ENCODE measurements around the gene MAP4K4.
"Not testable (repeated sequence)": the region's sequence is repeated elsewhere in the genome, so short reads cannot be mapped to it uniquely, and the experiment has no call there.

The MAP4K4 gene

GRCh38 chr2:101769726-101770125 lies 72.2 kb downstream of the MAP4K4 start:
- not testable (repeated sequence) for DNase-seq

GRCh38 chr2:101770726-101771125 lies 73.2 kb downstream of the MAP4K4 start:
- no peak for DNase-seq

- no peak for DNase-seq
These were observed 73.9 kb downstream of the MAP4K4 start for GRCh38 chr2:101771227-101771902.

- no peak for DNase-seq
These were observed 74.4 kb downstream of the MAP4K4 start for GRCh38 chr2:101771910-101772321.

GRCh38 chr2:101773137-101773536 lies 75.6 kb downstream of the MAP4K4 start:
- peak; percentile 26 for DNase-seq

- DNase-seq: not testable (repeated sequence)
These were observed 76.5 kb downstream of the MAP4K4 start for GRCh38 chr2:101773961-101774360.

- DNase-seq: no peak
These were observed 77.6 kb downstream of the MAP4K4 start for GRCh38 chr2:101775092-101775491.

- DNase-seq: no peak
These were observed 78.1 kb downstream of the MAP4K4 start for GRCh38 chr2:101775636-101776035.

- DNase-seq: no peak
These were observed 78.9 kb downstream of the MAP4K4 start for GRCh38 chr2:101776172-101777043.

GRCh38 chr2:101777337-101777736 lies 79.8 kb downstream of the MAP4K4 start:
- no peak for DNase-seq

GRCh38 chr2:101778102-101778501 lies 80.6 kb downstream of the MAP4K4 start:
- DNase-seq: no peak

GRCh38 chr2:101779190-101779589 lies 81.7 kb downstream of the MAP4K4 start:
- DNase-seq: no peak

GRCh38 chr2:101779656-101780055 lies 82.1 kb downstream of the MAP4K4 start:
- no peak for DNase-seq

- DNase-seq: no peak
These were observed 83.8 kb downstream of the MAP4K4 start for GRCh38 chr2:101781326-101781725.

GRCh38 chr2:101781791-101782426 lies 84.4 kb downstream of the MAP4K4 start:
- DNase-seq: no peak

- DNase-seq: no peak
These were observed 84.9 kb downstream of the MAP4K4 start for GRCh38 chr2:101782427-101782792.

GRCh38 chr2:101787097-101787496 lies 89.6 kb downstream of the MAP4K4 start:
- no peak for DNase-seq

- no peak for DNase-seq
These were observed 91.1 kb downstream of the MAP4K4 start for GRCh38 chr2:101788565-101788964.

- no peak for DNase-seq
These were observed 91.8 kb downstream of the MAP4K4 start for GRCh38 chr2:101788995-101789970.

GRCh38 chr2:101790416-101790815 lies 92.9 kb downstream of the MAP4K4 start:
- DNase-seq: no peak

- no peak for DNase-seq
These were observed 93.3 kb downstream of the MAP4K4 start for GRCh38 chr2:101790857-101791256.

- DNase-seq: no peak
These were observed 94.7 kb downstream of the MAP4K4 start for GRCh38 chr2:101792208-101792607.

Measured in CD4-positive, alpha-beta T cell treated with Interleukin-17A for 4 hours (primary cell).